Fibroblast of the conjunctiva (primary cell): ENCODE results near the gene PLA2R1.
"Not testable (repeated sequence)": the region's sequence is repeated elsewhere in the genome, so short reads cannot be mapped to it uniquely, and the experiment has no call there.

Source experiments
- DNase-seq: peaks from one replicate; pipeline ENCODE4 v3.0.0-alpha.2; 2010; ENCODE audit warnings: low read depth

Gene PLA2R1

GRCh38 chr2:159982270-159982669 is 80.1 kb downstream of the PLA2R1 start:
- DNase-seq = peak; percentile 26

- DNase-seq = no peak
Measured at GRCh38 chr2:159976527-159977160, 85.8 kb downstream of the PLA2R1 start.

- DNase-seq = no peak
Measured at GRCh38 chr2:159973325-159973724, 89.1 kb downstream of the PLA2R1 start.

GRCh38 chr2:159971365-159972152 is 90.9 kb downstream of the PLA2R1 start:
- no peak for DNase-seq

GRCh38 chr2:159970548-159970947 is 91.9 kb downstream of the PLA2R1 start:
- not testable (repeated sequence) for DNase-seq

- DNase-seq = peak; percentile 42
Measured at GRCh38 chr2:159968279-159968900, 94.0 kb downstream of the PLA2R1 start.

GRCh38 chr2:159963700-159964099 is 98.7 kb downstream of the PLA2R1 start:
- DNase-seq = no peak

- not testable (repeated sequence) for DNase-seq
Measured at GRCh38 chr2:159962513-159962912, 99.9 kb downstream of the PLA2R1 start.

- DNase-seq = no peak
Measured at GRCh38 chr2:159961451-159961850, 101.0 kb downstream of the PLA2R1 start.

GRCh38 chr2:159961037-159961436 is 101.4 kb downstream of the PLA2R1 start:
- no peak for DNase-seq

GRCh38 chr2:159960414-159960813 is 102.0 kb downstream of the PLA2R1 start:
- DNase-seq = peak; percentile 43

GRCh38 chr2:159959136-159959535 is 103.3 kb downstream of the PLA2R1 start:
- DNase-seq = no peak

GRCh38 chr2:159953136-159953823 is 109.1 kb downstream of the PLA2R1 start:
- DNase-seq = no peak

- DNase-seq = peak; percentile 83
Measured at GRCh38 chr2:159946326-159946999, 116.0 kb downstream of the PLA2R1 start.

GRCh38 chr2:159944874-159945273 is 117.5 kb downstream of the PLA2R1 start:
- DNase-seq = no peak

- DNase-seq = peak; percentile 37
Measured at GRCh38 chr2:159942146-159942545, 120.3 kb downstream of the PLA2R1 start.

- no peak for DNase-seq
Measured at GRCh38 chr2:159941729-159942128, 120.7 kb downstream of the PLA2R1 start.

GRCh38 chr2:159939946-159940345 is 122.5 kb downstream of the PLA2R1 start:
- no peak for DNase-seq

- no peak for DNase-seq
Measured at GRCh38 chr2:159938395-159938794, 124.0 kb downstream of the PLA2R1 start.

GRCh38 chr2:159936471-159936870 is 125.9 kb downstream of the PLA2R1 start:
- no peak for DNase-seq

GRCh38 chr2:159933727-159934049 is 128.7 kb downstream of the PLA2R1 start:
- DNase-seq = no peak
